H1 (cell line): ENCODE measurements around the gene TTI1. TPM values are rescaled to one million over a fixed set of nuclear protein-coding genes. Genes with fewer than 3 reads are reported as not detected.

Experiments used
- CTCF ChIA-PET: fragments of 300-600 bp; sonication (Branson Sonifier 250); formaldehyde crosslinking; loops from one replicate; lab custom pipeline; 2021; ENCODE audit not compliant: partially characterized antibody; lab: Charles Lee
- POLR2A ChIA-PET: fragments of 300-600 bp; sonication (Branson Sonifier 250); formaldehyde crosslinking; loops from one replicate; lab custom pipeline; 2021; ENCODE audit warnings: inconsistent platforms; ENCODE audit not compliant: partially characterized antibody; lab: Charles Lee
- DNase-seq, 2 experiments: peaks; one replicate each; pipeline versions ENCODE4 v3.0.0 to v3.0.0-alpha.2; 2010 to 2022; ENCODE audit warnings: low spot score in 2 of 2, low read depth in 1 of 2, mixed read lengths in 1 of 2
- FAIRE-seq: peaks from 2 replicates; lab custom pipeline; 2011; peaks lifted over from hg19 to GRCh38; lab: Jason Lieb, UNC
- H2AFZ ChIP-seq: 2 replicates; pipeline ENCODE4 v1.8.1; 2012; ENCODE audit warnings: low read length, inconsistent platforms
- H2AK5ac ChIP-seq: 2 replicates; pipeline ENCODE4 v1.6.1; 2013; ENCODE audit warnings: low read depth, low read length
- H2BK120ac ChIP-seq: replicated peaks from 2 replicates; pipeline ENCODE3; 2013; ENCODE audit warnings: low read depth, low read length, inconsistent platforms
- H2BK12ac ChIP-seq: 2 replicates; pipeline ENCODE4 v1.6.1; 2013; ENCODE audit warnings: low read depth, low read length
- H2BK15ac ChIP-seq: 2 replicates; pipeline ENCODE4 v1.6.1; 2013; ENCODE audit warnings: low read length
- H2BK20ac ChIP-seq: 2 replicates; pipeline ENCODE4 v1.6.1; 2013; ENCODE audit warnings: low read length
- H2BK5ac ChIP-seq: 2 replicates; pipeline ENCODE4 v1.6.1; 2013; ENCODE audit warnings: low read depth, low read length
- H3K14ac ChIP-seq: 2 replicates; pipeline ENCODE4 v1.6.1; 2013; ENCODE audit warnings: inconsistent platforms; ENCODE audit not compliant: insufficient read length
- H3K18ac ChIP-seq: 2 replicates; pipeline ENCODE4 v1.6.1; 2013; ENCODE audit warnings: low read length; ENCODE audit errors: extremely low read depth
- H3K23ac ChIP-seq: 2 replicates; pipeline ENCODE4 v1.6.1; 2013; ENCODE audit warnings: inconsistent platforms; ENCODE audit not compliant: insufficient read length
- H3K23me2 ChIP-seq: 2 replicates; pipeline ENCODE4 v1.6.1; 2013; ENCODE audit warnings: low read depth, low read length
- H3K27ac ChIP-seq: 2 replicates; pipeline ENCODE4 v1.6.1; 2011; ENCODE audit warnings: low read depth, low read length, inconsistent platforms
- H3K27me3 ChIP-seq, 4 experiments: replicated peaks in 1 of 4; 1 replicate in 1 of 4; 2 replicates in 3 of 4; pipeline versions ENCODE4 v1.6.1 to v1.8.1; 2011 to 2013; ENCODE audit warnings: low read length in 3 of 4, mild to moderate bottlenecking in 3 of 4, inconsistent platforms in 2 of 4, mixed read lengths in 2 of 4, moderate library complexity in 1 of 4; ENCODE audit not compliant: control insufficient read depth in 3 of 4, insufficient read depth in 3 of 4; ENCODE audit errors: extremely low read depth in 1 of 4
- H3K36me3 ChIP-seq, 4 experiments: 2 replicates each; pipeline versions ENCODE4 v1.6.1 to v1.8.1; 2011 to 2013; ENCODE audit warnings: mild to moderate bottlenecking in 4 of 4, low read length in 3 of 4, moderate library complexity in 2 of 4, control low read depth in 1 of 4, inconsistent platforms in 1 of 4; ENCODE audit not compliant: insufficient read depth in 4 of 4, control insufficient read depth in 2 of 4
- H3K4ac ChIP-seq: replicated peaks from 2 replicates; pipeline ENCODE3; 2013; ENCODE audit warnings: low read length, low read depth, mixed read lengths, inconsistent platforms; ENCODE audit not compliant: insufficient read length
- H3K4me1 ChIP-seq, 4 experiments: replicated peaks in 1 of 4; 1 replicate in 1 of 4; 2 replicates in 3 of 4; pipeline versions ENCODE4 v1.6.1 to v1.8.1; 2011 to 2013; ENCODE audit warnings: low read length in 3 of 4, inconsistent platforms in 2 of 4, mixed read lengths in 1 of 4; ENCODE audit not compliant: insufficient read depth in 4 of 4, control insufficient read depth in 3 of 4
- H3K4me2 ChIP-seq, 2 experiments: 2 replicates each; pipeline versions ENCODE4 v1.6.1 to v1.8.1; 2011 to 2013; ENCODE audit warnings: low read depth in 2 of 2, low read length in 2 of 2, control low read depth in 1 of 2, inconsistent platforms in 1 of 2, mild to moderate bottlenecking in 1 of 2; ENCODE audit not compliant: insufficient read depth in 1 of 2
- H3K4me3 ChIP-seq, 4 experiments: fragments of 200-600, 300-600 bp in 1 of 4; sonication (generic), shearing (Covaris generic), sonication (Bioruptor Twin) in 1 of 4; 2 replicates each; pipeline versions ENCODE4 v1.5.1 to v1.8.1; 2011 to 2016; ENCODE audit warnings: low read length in 4 of 4, low read depth in 3 of 4, control low read depth in 2 of 4, inconsistent platforms in 2 of 4, mild to moderate bottlenecking in 2 of 4, mixed read lengths in 1 of 4, moderate library complexity in 1 of 4; ENCODE audit not compliant: insufficient read depth in 2 of 4; ENCODE audit errors: extremely low read depth in 1 of 4
- H3K56ac ChIP-seq: replicated peaks from 2 replicates; pipeline ENCODE3; 2013; ENCODE audit warnings: low read depth, mild to moderate bottlenecking, mixed read lengths, low read length, inconsistent platforms; ENCODE audit not compliant: insufficient read length
- H3K79me1 ChIP-seq: 2 replicates; pipeline ENCODE4 v1.6.1; 2013; ENCODE audit warnings: low read depth, low read length, control low read depth
- H3K79me2 ChIP-seq, 2 experiments: 2 replicates each; pipeline versions ENCODE4 v1.6.1 to v1.8.1; 2012 to 2013; ENCODE audit warnings: low read length in 2 of 2, mild to moderate bottlenecking in 2 of 2, inconsistent platforms in 1 of 2; ENCODE audit not compliant: insufficient read depth in 2 of 2, control insufficient read depth in 1 of 2
- H3K9ac ChIP-seq, 4 experiments: replicated peaks in 1 of 4; 1 replicate in 1 of 4; 2 replicates in 3 of 4; pipeline versions ENCODE4 v1.6.1 to v1.8.1; 2011 to 2013; ENCODE audit warnings: low read depth in 3 of 4, low read length in 3 of 4, control low read depth in 2 of 4, mild to moderate bottlenecking in 2 of 4, moderate library complexity in 2 of 4, inconsistent platforms in 1 of 4; ENCODE audit errors: extremely low read depth in 1 of 4
- H3K9me3 ChIP-seq, 2 experiments: 2 replicates each; pipeline versions ENCODE4 v1.6.1 to v1.8.1; 2012 to 2013; ENCODE audit warnings: mild to moderate bottlenecking in 2 of 2, moderate library complexity in 2 of 2, control low read depth in 1 of 2, inconsistent platforms in 1 of 2, low read depth in 1 of 2, low read length in 1 of 2, mixed read lengths in 1 of 2; ENCODE audit not compliant: insufficient read depth in 2 of 2
- H4K20me1 ChIP-seq, 2 experiments: replicated peaks in 1 of 2; 2 replicates each; pipeline versions ENCODE3 to v1.8.1; 2011 to 2013; ENCODE audit warnings: inconsistent platforms in 2 of 2, low read length in 2 of 2, mild to moderate bottlenecking in 1 of 2; ENCODE audit not compliant: insufficient read depth in 2 of 2, control insufficient read depth in 1 of 2
- H4K5ac ChIP-seq: 2 replicates; pipeline ENCODE4 v1.6.1; 2013; ENCODE audit warnings: low read length, low read depth, mixed read lengths, inconsistent platforms; ENCODE audit not compliant: insufficient read length
- H4K8ac ChIP-seq: 2 replicates; pipeline ENCODE4 v1.8.0; 2013; ENCODE audit warnings: mild to moderate bottlenecking, moderate library complexity, low read length, inconsistent platforms; ENCODE audit not compliant: insufficient read depth; ENCODE audit errors: extremely low read depth
- H4K91ac ChIP-seq: replicated peaks from 2 replicates; pipeline ENCODE3; 2013; ENCODE audit warnings: low read length, mixed read lengths, inconsistent platforms; ENCODE audit not compliant: insufficient read length
- BRCA1 ChIP-seq: IDR thresholded peaks from 2 replicates; pipeline ENCODE4 v1.6.1; 2012; ENCODE audit warnings: low read depth, low read length, improper control_type of control experiment
- EP300 ChIP-seq, 2 experiments: IDR thresholded peaks; 1 replicate in 1 of 2; 2 replicates in 1 of 2; pipeline ENCODE4 v1.6.1; 2011 to 2012; ENCODE audit warnings: low read depth in 2 of 2, low read length in 2 of 2, mild to moderate bottlenecking in 2 of 2, borderline replicate concordance in 1 of 2, inconsistent platforms in 1 of 2, moderate library complexity in 1 of 2
- GABPA ChIP-seq: IDR thresholded peaks from 2 replicates; pipeline ENCODE4 v1.6.1; 2011; ENCODE audit warnings: mild to moderate bottlenecking, low read length, moderate library complexity, borderline replicate concordance; ENCODE audit not compliant: insufficient read depth
- HDAC2 ChIP-seq, 2 experiments: fragments of 300-600 bp in 1 of 2; sonication (generic) in 1 of 2; IDR thresholded peaks; 2 replicates each; pipeline ENCODE4 v1.6.1; 2011 to 2012; ENCODE audit warnings: low read depth in 2 of 2, low read length in 2 of 2, mild to moderate bottlenecking in 2 of 2, moderate library complexity in 2 of 2, borderline replicate concordance in 1 of 2, inconsistent platforms in 1 of 2
- KDM1A ChIP-seq: fragments of 200-600, 300-600 bp; sonication (generic); IDR thresholded peaks from 2 replicates; pipeline ENCODE4 v1.7.1; 2016; ENCODE audit warnings: mild to moderate bottlenecking, low read length, borderline replicate concordance
- KDM4A ChIP-seq: IDR thresholded peaks from one replicate; pipeline ENCODE4 v1.7.1; 2012; ENCODE audit warnings: low read depth, mild to moderate bottlenecking, moderate library complexity, low read length, inconsistent platforms; ENCODE audit not compliant: severe bottlenecking
- POU5F1 ChIP-seq: IDR thresholded peaks from 2 replicates; pipeline ENCODE4 v1.6.1; 2011; ENCODE audit warnings: low read depth, mild to moderate bottlenecking, low read length, moderate library complexity
- SIN3A ChIP-seq, 2 experiments: IDR thresholded peaks in 1 of 2; conservative IDR thresholded peaks in 1 of 2; 2 replicates each; pipeline ENCODE4 v1.6.1; 2011 to 2012; ENCODE audit warnings: low read length in 2 of 2, improper control_type of control experiment in 1 of 2, low read depth in 1 of 2, mild to moderate bottlenecking in 1 of 2
- TBP ChIP-seq: IDR thresholded peaks from 2 replicates; pipeline ENCODE4 v1.6.1; 2011; ENCODE audit warnings: low read depth, low read length, improper control_type of control experiment
- WGBS, 2 experiments: shearing (Covaris generic) in 1 of 2; methylation state at CpG; one replicate each; pipeline versions ENCODE4 v1.1.6 to v1.1.7; 2013 to 2015; ENCODE audit warnings: low lambda C conversion rate in 2 of 2, mixed read lengths in 2 of 2, inconsistent platforms in 1 of 2, low coverage in 1 of 2, missing lambda C conversion rate in 1 of 2; ENCODE audit not compliant: insufficient replicate concordance in 2 of 2, insufficient coverage in 1 of 2, insufficient read length in 1 of 2; ENCODE audit errors: extremely low coverage in 1 of 2, missing lambda C conversion rate in 1 of 2; 5-methylcytosine and 5-hydroxymethylcytosine counted together
- polyA plus RNA-seq, 7 experiments: library from polyadenylated mRNA; depleted of rRNA in 3 of 7; stranded (reverse) in 5 of 7; unstranded in 2 of 7; fragments of >200 nt in 5 of 7; fragments of 200-250 nt in 2 of 7; gene quantifications; 1 replicate in 5 of 7; 2 replicates in 1 of 7; 4 replicates in 1 of 7; pipeline versions ENCODE4 v1.2.1 to v1.2.3, GENCODE V29; 2011 to 2013; ENCODE audit warnings: missing spikeins in 2 of 7, mixed read lengths in 2 of 7
- total RNA-seq: library from RNA; stranded (reverse); fragmentation: NEBNext Ultra II Directional; extraction: Animal tissue kit (Norgen Biotek cat#: 25700); gene quantifications from 2 replicates; pipeline ENCODE4 v1.2.1, GENCODE V29; 2021

Gene TTI1
- total and polyA plus RNA-seq, 2 of the 8 experiments (the other 6 are each of a cell fraction or from before 2014, with no cell fraction given), result 34.1 to 47.0 TPM

DNA sequence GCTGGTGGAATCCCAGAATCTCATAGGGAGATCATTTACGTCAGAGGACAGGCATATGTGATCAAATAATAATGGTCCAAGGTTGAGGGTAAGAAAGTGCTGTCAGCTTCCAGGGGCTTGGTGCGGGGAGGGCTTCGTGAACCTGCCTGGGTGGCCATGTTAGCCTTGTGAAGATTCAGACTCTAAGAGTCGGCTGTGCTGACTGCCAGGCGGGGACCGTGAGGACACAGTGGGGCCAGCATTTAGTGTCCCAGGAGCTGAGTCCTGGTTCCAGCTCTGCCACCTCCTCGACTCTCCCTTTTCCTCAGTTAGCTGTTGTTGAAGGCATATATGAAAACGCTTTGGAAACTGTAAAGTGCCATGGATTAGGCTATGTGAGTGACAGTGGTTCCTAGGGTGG is 96.8 kb downstream of the TTI1 start:
- ChIA-PET CTCF (interaction anchor here (0.7 to 1.2 kb wide), 4 partner anchors 22 to 276 kb away, joined by 3 to 4 read pairs (median 3); no protein-coding TSS in a partner anchor), POLR2A (interaction anchor here (0.6 to 0.8 kb wide), 2 partner anchors 55 to 96 kb away, joined by 3 read pairs; partner anchors contain the start of genes RPRD1B and TTI1)
- Histone ChIP-seq H2BK120ac (no peak overlapping the region), H3K9me3 (no peaks in the 10 kb centered on the region), H4K8ac (no peak overlapping the region), H3K27me3 (no peaks in the 10 kb centered on the region), H3K56ac (no peak overlapping the region), H4K5ac (no peak overlapping the region), H3K79me2 (no peaks in the 10 kb centered on the region), H3K4me2 (no peak overlapping the region), H3K23me2 (no peaks in the 10 kb centered on the region), H3K23ac (no peak overlapping the region), H3K79me1 (no peaks in the 10 kb centered on the region), H3K27ac (no peak overlapping the region), H2BK12ac (no peak overlapping the region), H2BK5ac (no peak overlapping the region), H3K36me3 (no peaks in the 10 kb centered on the region), H3K14ac (no peak overlapping the region), H2BK20ac (no peak overlapping the region), H3K4me3 (no peak overlapping the region), H3K18ac (no peak overlapping the region), H2AFZ (no peak overlapping the region), H4K20me1 (no peaks in the 10 kb centered on the region), H3K4me1 (peaks cover 0 to 13% (median 7%) of the 10 kb centered on the region in 4 experiments; a peak in 6 of 7 replicates), H4K91ac (no peak overlapping the region)
- WGBS, 2 experiments, result 91% methylated on average over 8 of the region's 8 CpGs; no CpG with 5 or more reads in 1 of the 2 experiments
- no peak for DNase-seq
- TF ChIP-seq POU5F1, result no peak
- TF ChIP-seq BRCA1, result no peak
- no peak for TF ChIP-seq KDM4A
- no peak for TF ChIP-seq KDM1A
- TF ChIP-seq GABPA, result no peak
- no peak for TF ChIP-seq TBP
- TF ChIP-seq SIN3A (conservative IDR thresholded peaks at IDR 0.05 in 1 of 2, IDR thresholded peaks at IDR 0.05 in 1 of 2; ENCODE audit: low read depth in 1 of 2, low read length in 2 of 2), result no peak
- TF ChIP-seq HDAC2 (IDR thresholded peaks at IDR 0.05; ENCODE audit: borderline replicate concordance in 1 of 2, low read depth in 2 of 2, low read length in 2 of 2), result no peak
- TF ChIP-seq EP300 (IDR thresholded peaks at IDR 0.05; ENCODE audit: borderline replicate concordance in 1 of 2, low read depth in 2 of 2, low read length in 2 of 2), result no peak
- TF ChIP-seq, all 59 proteins: peak for 0
- FAIRE-seq, result no peak
- no peak overlapping the region for H2BK15ac ChIP-seq
- no peak overlapping the region for H3K4ac ChIP-seq
- no peak overlapping the region for H2AK5ac ChIP-seq
- no peak overlapping the region for H3K9ac ChIP-seq
